Activated CD4-positive, alpha-beta T cell treated with anti-CD3 and anti-CD28 coated beads, Interleukin-2, amount 10 ng/mL, durations not matched to agents 7 days and 5 days (primary cell): Measurements from ENCODE around the gene CTNNA3. TPM values are rescaled to one million over a fixed set of nuclear protein-coding genes. Genes with fewer than 3 reads are reported as not detected.

ENCODE experiments used
- CTCF ChIA-PET: fragments of 350-600 bp; sonication (Branson Sonifier 250); formaldehyde crosslinking; loops from one replicate; lab custom pipeline; 2021; ENCODE audit warnings: antibody characterized with exemption; lab: Charles Lee
- POLR2A ChIA-PET: fragments of 350-600 bp; sonication (Branson Sonifier 250); formaldehyde crosslinking; loops from one replicate; lab custom pipeline; 2021; ENCODE audit warnings: antibody characterized with exemption; lab: Charles Lee
- DNase-seq: peaks from one replicate; pipeline ENCODE4 v3.0.0-alpha.2; 2020
- H3K27ac Mint-ChIP-seq: one replicate; pipeline ENCODE4 v1.8.0; 2021; ENCODE audit warnings: mild to moderate bottlenecking, moderate library complexity, mixed read lengths
- H3K27me3 Mint-ChIP-seq: one replicate; pipeline ENCODE4 v1.8.0; 2021; ENCODE audit warnings: mixed read lengths
- H3K36me3 Mint-ChIP-seq: one replicate; pipeline ENCODE4 v1.8.0; 2021; ENCODE audit warnings: low read depth, mixed read lengths
- H3K4me1 Mint-ChIP-seq: one replicate; pipeline ENCODE4 v1.8.0; 2021; ENCODE audit warnings: mixed read lengths
- H3K4me3 Mint-ChIP-seq: one replicate; pipeline ENCODE4 v1.8.0; 2021; ENCODE audit warnings: mild to moderate bottlenecking, moderate library complexity, mixed read lengths
- H3K9me3 Mint-ChIP-seq: one replicate; pipeline ENCODE4 v1.8.0; 2021; ENCODE audit warnings: mixed read lengths
- total RNA-seq, 2 experiments: library from RNA; stranded (reverse); gene quantifications; one replicate each; pipeline ENCODE4 v1.2.3, GENCODE V29; 2021

CTNNA3 gene
- total RNA-seq, 2 experiments from 2014 or later: 0.57 to 0.58 TPM

GRCh38 chr10:67033878-67034277 is 662.1 kb downstream of the CTNNA3 start:
- no peaks in the 10 kb centered on the region for H3K36me3 Mint-ChIP-seq
- POLR2A ChIA-PET: no interaction called here
- H3K9me3 Mint-ChIP-seq: no peaks in the 10 kb centered on the region
- CTCF ChIA-PET: no interaction called here
- H3K27ac Mint-ChIP-seq: no peak overlapping the region
- no peaks in the 10 kb centered on the region for H3K27me3 Mint-ChIP-seq
- H3K4me3 Mint-ChIP-seq: no peak overlapping the region
- H3K4me1 Mint-ChIP-seq: no peaks in the 10 kb centered on the region
- no peak for DNase-seq

GRCh38 chr10:67022099-67022498 is 673.9 kb downstream of the CTNNA3 start:
- CTCF ChIA-PET: no interaction called here
- Mint-ChIP-seq H3K36me3 (no peaks in the 10 kb centered on the region), H3K4me1 (no peaks in the 10 kb centered on the region), H3K27ac (no peak overlapping the region), H3K9me3 (no peaks in the 10 kb centered on the region), H3K4me3 (no peak overlapping the region), H3K27me3 (no peaks in the 10 kb centered on the region)
- POLR2A ChIA-PET: no interaction called here
- DNase-seq: no peak

DNA sequence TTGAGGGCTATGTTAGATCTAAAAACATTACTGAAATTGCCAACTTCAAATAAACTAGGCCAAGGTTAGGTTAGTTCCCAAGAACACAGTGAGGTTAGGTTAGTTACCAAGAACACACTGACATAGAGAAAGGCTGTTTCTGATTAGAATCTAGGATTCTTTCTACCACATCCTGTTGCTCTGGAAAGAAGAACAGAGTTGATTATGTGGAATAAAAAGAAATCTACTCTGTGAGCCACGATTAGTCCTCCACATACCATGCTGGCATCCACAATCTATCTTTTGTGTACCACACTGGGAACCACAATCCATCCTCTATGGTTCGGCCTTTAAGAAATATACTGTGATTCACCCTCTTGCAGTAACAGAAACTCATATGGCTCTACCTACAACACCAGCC is 678.8 kb downstream of the CTNNA3 start:
- H3K4me3 Mint-ChIP-seq: no peak overlapping the region
- H3K27ac Mint-ChIP-seq: no peak overlapping the region
- POLR2A ChIA-PET: no interaction called here
- H3K36me3 Mint-ChIP-seq: no peaks in the 10 kb centered on the region
- H3K9me3 Mint-ChIP-seq: no peaks in the 10 kb centered on the region
- H3K27me3 Mint-ChIP-seq: no peaks in the 10 kb centered on the region
- H3K4me1 Mint-ChIP-seq: no peaks in the 10 kb centered on the region
- CTCF ChIA-PET: no interaction called here
- DNase-seq: no peak

DNA sequence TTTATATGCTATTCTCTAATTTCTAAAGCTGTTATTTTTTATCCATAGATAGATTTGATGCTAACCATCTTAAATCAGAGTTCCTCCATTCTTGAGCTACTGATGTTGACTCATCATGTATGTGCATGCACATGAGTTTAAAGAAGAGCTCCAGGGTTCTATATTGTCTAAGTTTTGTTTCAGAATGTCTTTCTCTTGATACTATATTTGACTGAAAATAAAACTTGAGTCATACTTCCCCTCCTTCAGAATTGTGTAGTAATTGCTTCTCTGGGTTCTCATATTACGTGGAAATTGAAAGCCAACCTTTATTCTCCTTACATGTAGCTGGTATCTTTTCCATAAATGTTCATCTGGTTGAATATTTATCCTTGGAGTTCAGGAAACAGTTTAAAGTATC is 680.8 kb downstream of the CTNNA3 start:
- Mint-ChIP-seq H3K4me1 (no peaks in the 10 kb centered on the region), H3K36me3 (no peaks in the 10 kb centered on the region), H3K9me3 (no peaks in the 10 kb centered on the region), H3K4me3 (no peak overlapping the region), H3K27ac (no peak overlapping the region), H3K27me3 (no peaks in the 10 kb centered on the region)
- CTCF ChIA-PET: interaction anchor here (1.0 kb wide), 1 partner anchor 9 kb away, joined by 4 read pairs; no protein-coding TSS in a partner anchor
- DNase-seq: no peak
- POLR2A ChIA-PET: no interaction called here

DNA sequence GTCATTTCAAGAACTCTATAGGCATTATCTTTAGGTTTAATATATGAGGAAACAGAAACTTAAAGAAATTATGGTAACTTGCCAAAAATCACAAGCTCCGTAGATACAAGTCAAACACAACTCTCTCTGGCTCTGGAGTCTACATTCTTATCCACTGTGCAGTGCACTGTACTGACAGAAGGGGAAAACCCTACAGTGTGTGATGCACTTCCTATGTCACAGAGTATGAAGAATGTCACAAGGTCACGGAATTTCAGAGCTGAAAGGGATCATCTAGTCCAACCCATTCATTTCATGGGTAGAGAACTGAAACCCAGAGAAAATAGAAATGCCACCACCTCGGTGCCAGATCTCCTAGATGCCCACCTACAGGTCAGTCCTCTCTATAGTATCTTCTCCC is 684.0 kb downstream of the CTNNA3 start:
- no peak overlapping the region for H3K4me3 Mint-ChIP-seq
- CTCF ChIA-PET: no interaction called here

DNA sequence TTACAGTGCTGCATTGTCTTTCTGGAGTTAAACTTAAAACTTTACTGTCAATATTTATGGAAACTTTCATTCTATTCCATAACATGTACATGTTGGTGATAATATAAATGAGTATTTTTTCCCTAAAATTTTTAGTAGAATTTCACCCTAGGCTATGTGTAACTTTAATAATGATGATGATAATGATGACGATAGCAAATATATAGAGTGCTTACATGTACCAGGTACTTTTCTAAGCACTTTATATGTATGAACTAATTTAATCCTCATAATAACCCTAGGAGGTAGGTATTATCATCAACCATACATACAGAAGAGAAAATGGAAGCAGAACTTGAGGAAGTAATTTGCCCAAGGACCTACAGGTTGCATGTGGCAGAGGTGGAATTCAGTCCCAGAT is 684.5 kb downstream of the CTNNA3 start:
- Mint-ChIP-seq H3K27me3 (no peaks in the 10 kb centered on the region), H3K36me3 (no peaks in the 10 kb centered on the region), H3K4me3 (no peak overlapping the region), H3K9me3 (no peaks in the 10 kb centered on the region), H3K27ac (no peak overlapping the region), H3K4me1 (no peaks in the 10 kb centered on the region)
- ChIA-PET CTCF (no interaction called here), POLR2A (no interaction called here)
- DNase-seq: no peak

More for the DNA sequence above, 684.0 kb downstream of the CTNNA3 start:
- no peak for DNase-seq
- Mint-ChIP-seq H3K27ac (no peak overlapping the region), H3K4me1 (no peaks in the 10 kb centered on the region), H3K9me3 (no peaks in the 10 kb centered on the region), H3K27me3 (no peaks in the 10 kb centered on the region), H3K36me3 (no peaks in the 10 kb centered on the region)
- POLR2A ChIA-PET: no interaction called here

- no peaks in the 10 kb centered on the region for H3K27me3 Mint-ChIP-seq
- no peaks in the 10 kb centered on the region for H3K9me3 Mint-ChIP-seq
- no peak overlapping the region for H3K27ac Mint-ChIP-seq
- CTCF ChIA-PET: interaction anchor here (0.9 kb wide), 1 partner anchor 9 kb away, joined by 4 read pairs; no protein-coding TSS in a partner anchor
- no peak for DNase-seq
- POLR2A ChIA-PET: no interaction called here
- H3K4me1 Mint-ChIP-seq: no peaks in the 10 kb centered on the region
- H3K36me3 Mint-ChIP-seq: no peaks in the 10 kb centered on the region
- H3K4me3 Mint-ChIP-seq: no peak overlapping the region
These were observed 690.0 kb downstream of the CTNNA3 start for GRCh38 chr10:67005981-67006380.

DNA sequence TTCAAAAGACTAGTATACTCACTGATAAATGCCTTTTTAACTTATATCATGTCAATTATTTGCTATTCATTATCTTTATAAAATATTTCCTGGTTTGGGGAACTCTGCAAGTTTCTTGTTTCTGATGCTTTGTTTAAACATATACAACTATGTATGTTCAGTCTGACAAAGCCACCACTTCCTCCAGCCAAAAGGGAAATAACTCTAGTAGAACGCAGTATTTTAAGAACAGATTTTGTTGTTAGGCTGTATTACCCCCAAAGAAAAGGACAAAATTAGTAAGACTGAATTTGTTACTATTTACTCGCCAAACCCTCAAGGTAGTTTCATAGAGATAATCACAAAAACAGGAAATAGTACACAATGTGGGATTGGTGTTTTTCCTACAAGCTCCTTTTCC is 691.3 kb downstream of the CTNNA3 start:
- no peak for DNase-seq
- H3K9me3 Mint-ChIP-seq: no peaks in the 10 kb centered on the region
- H3K27me3 Mint-ChIP-seq: no peaks in the 10 kb centered on the region
- H3K27ac Mint-ChIP-seq: no peak overlapping the region
- ChIA-PET POLR2A (no interaction called here), CTCF (interaction anchor here (0.7 kb wide), 1 partner anchor 104 kb away, joined by 3 read pairs; no protein-coding TSS in a partner anchor)
- no peak overlapping the region for H3K4me3 Mint-ChIP-seq
- H3K36me3 Mint-ChIP-seq: no peaks in the 10 kb centered on the region
- no peaks in the 10 kb centered on the region for H3K4me1 Mint-ChIP-seq

DNA sequence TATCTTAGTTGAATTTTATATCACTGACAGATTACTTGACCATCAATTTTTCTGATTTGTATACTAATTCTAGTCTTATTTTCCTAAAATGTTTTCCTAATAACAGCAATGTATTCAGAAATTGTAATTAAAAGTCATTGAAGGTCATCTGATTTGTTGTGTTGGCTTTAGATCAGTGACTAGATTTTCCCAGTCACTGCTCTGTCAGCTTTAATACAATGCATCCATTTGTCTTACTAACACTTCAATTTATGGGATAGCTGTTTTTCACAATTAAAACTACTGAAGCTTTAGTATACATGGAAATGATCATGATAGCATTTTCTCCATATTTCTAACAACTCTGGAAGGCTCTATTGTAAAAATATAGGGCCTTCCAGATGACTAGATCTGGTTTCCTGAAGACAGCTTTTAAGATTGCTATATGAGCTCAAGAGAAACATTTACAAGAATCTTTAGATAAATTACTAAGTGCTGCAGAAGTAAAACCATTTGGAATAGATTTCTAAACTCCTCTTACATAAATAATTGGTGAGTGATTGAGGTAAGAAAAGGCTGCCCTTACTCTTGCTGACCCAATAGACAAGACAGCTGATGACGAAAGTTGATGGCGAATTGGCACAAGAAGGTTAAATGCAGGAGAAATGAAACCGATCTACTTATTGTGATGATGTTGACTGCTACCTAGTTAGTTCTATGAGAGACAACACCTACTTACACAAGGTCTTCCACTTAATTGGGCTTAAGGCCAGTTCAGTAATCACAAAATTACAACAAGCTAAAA is 696.0 kb downstream of the CTNNA3 start:
- no peak for DNase-seq
- no peaks in the 10 kb centered on the region for H3K36me3 Mint-ChIP-seq
- no peaks in the 10 kb centered on the region for H3K9me3 Mint-ChIP-seq
- H3K27ac Mint-ChIP-seq: no peak overlapping the region
- H3K4me1 Mint-ChIP-seq: no peaks in the 10 kb centered on the region
- no peak overlapping the region for H3K4me3 Mint-ChIP-seq
- no peaks in the 10 kb centered on the region for H3K27me3 Mint-ChIP-seq
- ChIA-PET CTCF (no interaction called here), POLR2A (no interaction called here)

DNA sequence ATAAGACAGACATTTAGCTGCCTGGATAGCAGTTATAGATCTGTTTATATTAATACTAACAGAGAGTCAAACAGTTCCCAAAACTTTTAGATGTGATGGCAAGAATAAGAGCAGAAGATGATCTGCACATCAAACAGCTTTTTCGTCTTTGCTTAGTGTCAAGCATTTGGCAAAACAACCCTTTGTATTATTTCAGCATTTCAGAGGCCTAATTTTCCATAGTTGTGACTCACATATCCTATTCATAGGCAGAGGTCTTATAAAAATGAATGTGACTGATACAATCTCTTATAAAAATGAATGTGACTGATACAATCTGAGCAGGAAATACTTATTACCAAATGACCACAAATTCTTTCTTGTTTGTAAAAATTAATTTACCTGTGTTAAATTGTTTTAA is 699.0 kb downstream of the CTNNA3 start:
- no peak for DNase-seq
- ChIA-PET POLR2A (no interaction called here), CTCF (no interaction called here)
- H3K9me3 Mint-ChIP-seq: no peaks in the 10 kb centered on the region
- no peak overlapping the region for H3K27ac Mint-ChIP-seq
- no peaks in the 10 kb centered on the region for H3K27me3 Mint-ChIP-seq
- H3K4me3 Mint-ChIP-seq: no peak overlapping the region
- no peaks in the 10 kb centered on the region for H3K4me1 Mint-ChIP-seq
- H3K36me3 Mint-ChIP-seq: no peaks in the 10 kb centered on the region

GRCh38 chr10:66990143-66990830 is 705.7 kb downstream of the CTNNA3 start:
- DNase-seq: no peak
- Mint-ChIP-seq H3K27me3 (no peaks in the 10 kb centered on the region), H3K27ac (no peak overlapping the region), H3K9me3 (no peaks in the 10 kb centered on the region), H3K36me3 (no peaks in the 10 kb centered on the region), H3K4me1 (no peaks in the 10 kb centered on the region), H3K4me3 (no peak overlapping the region)
- ChIA-PET CTCF (no interaction called here), POLR2A (no interaction called here)

- H3K27ac Mint-ChIP-seq: no peak overlapping the region
- no peaks in the 10 kb centered on the region for H3K9me3 Mint-ChIP-seq
- DNase-seq: no peak
- no peaks in the 10 kb centered on the region for H3K27me3 Mint-ChIP-seq
- ChIA-PET CTCF (interaction anchor here (1.0 kb wide), 1 partner anchor 11 kb away, joined by 3 read pairs; no protein-coding TSS in a partner anchor), POLR2A (no interaction called here)
- no peaks in the 10 kb centered on the region for H3K36me3 Mint-ChIP-seq
- H3K4me1 Mint-ChIP-seq: no peaks in the 10 kb centered on the region
- no peak overlapping the region for H3K4me3 Mint-ChIP-seq
These were observed 712.5 kb downstream of the CTNNA3 start for GRCh38 chr10:66983475-66983818.

GRCh38 chr10:66982792-66983474 is 713.1 kb downstream of the CTNNA3 start:
- CTCF ChIA-PET: interaction anchor here (1.0 kb wide), 1 partner anchor 11 kb away, joined by 3 read pairs; no protein-coding TSS in a partner anchor
- no peak overlapping the region for H3K4me3 Mint-ChIP-seq
- DNase-seq: no peak
- H3K36me3 Mint-ChIP-seq: no peaks in the 10 kb centered on the region
- POLR2A ChIA-PET: no interaction called here
- H3K27me3 Mint-ChIP-seq: no peaks in the 10 kb centered on the region
- no peak overlapping the region for H3K27ac Mint-ChIP-seq
- no peaks in the 10 kb centered on the region for H3K4me1 Mint-ChIP-seq
- no peaks in the 10 kb centered on the region for H3K9me3 Mint-ChIP-seq
